ENCODE data around the gene PERM1. TPM values are rescaled to one million over a fixed set of nuclear protein-coding genes. Genes with fewer than 3 reads are reported as not detected.

The PERM1 gene
- total RNA-seq, 3 donors from 2014 or later, result 0.33 to 1.9 TPM; not detected in 1

GRCh38 chr1:930633-931138 is 51.2 kb downstream of the PERM1 start:
- no peak overlapping the region for H3K27ac ChIP-seq
- no peak for TF ChIP-seq CTCF (IDR thresholded peaks at IDR 0.05)
- TF ChIP-seq POLR2AphosphoS5 (IDR thresholded peaks at IDR 0.05), result no peak
- TF ChIP-seq POLR2A (IDR thresholded peaks at IDR 0.05), result no peak
- H3K4me1 ChIP-seq, result peaks cover 1 to 8% of the 10 kb centered on the region in 2 donors
- H3K9me3 ChIP-seq, result no peaks in the 10 kb centered on the region
- intact Hi-C loops (cut with DNase I; ENCODE audit: low total_unique reads), result no loop called here
- no peak for DNase-seq (ENCODE audit: low spot score in 2 of 2)
- no peaks in the 10 kb centered on the region for H3K36me3 ChIP-seq
- H3K27me3 ChIP-seq, result peaks cover 6 to 45% of the 10 kb centered on the region in 2 donors
- H3K4me3 ChIP-seq, result no peak overlapping the region

GRCh38 chr1:929712-930632 is 51.9 kb downstream of the PERM1 start:
- TF ChIP-seq CTCF (IDR thresholded peaks at IDR 0.05) (no peak), POLR2AphosphoS5 (IDR thresholded peaks at IDR 0.05) (no peak), POLR2A (IDR thresholded peaks at IDR 0.05) (no peak)
- intact Hi-C loops (cut with DNase I; ENCODE audit: low total_unique reads), result no loop called here
- Histone ChIP-seq H3K27me3 (peaks cover 9 to 43% of the 10 kb centered on the region in 2 donors), H3K4me1 (peaks cover 6 to 8% of the 10 kb centered on the region in 2 donors), H3K9me3 (no peaks in the 10 kb centered on the region), H3K27ac (no peak overlapping the region), H3K36me3 (no peaks in the 10 kb centered on the region), H3K4me3 (no peak overlapping the region)
- no peak for DNase-seq (ENCODE audit: low spot score in 2 of 2)

GRCh38 chr1:928825-929661 is 52.9 kb downstream of the PERM1 start:
- intact Hi-C loops (cut with DNase I; ENCODE audit: low total_unique reads), result no loop called here
- no peaks in the 10 kb centered on the region for H3K9me3 ChIP-seq
- TF ChIP-seq POLR2A (IDR thresholded peaks at IDR 0.05) (no peak), CTCF (IDR thresholded peaks at IDR 0.05) (no peak), POLR2AphosphoS5 (IDR thresholded peaks at IDR 0.05) (no peak)
- no peak for DNase-seq (ENCODE audit: low spot score in 2 of 2)
- no peak overlapping the region for H3K27ac ChIP-seq
- no peaks in the 10 kb centered on the region for H3K36me3 ChIP-seq
- peaks cover 9 to 46% of the 10 kb centered on the region in 2 donors for H3K27me3 ChIP-seq
- H3K4me1 ChIP-seq, result peaks cover 8 to 15% of the 10 kb centered on the region in 2 donors
- no peak overlapping the region for H3K4me3 ChIP-seq

DNA sequence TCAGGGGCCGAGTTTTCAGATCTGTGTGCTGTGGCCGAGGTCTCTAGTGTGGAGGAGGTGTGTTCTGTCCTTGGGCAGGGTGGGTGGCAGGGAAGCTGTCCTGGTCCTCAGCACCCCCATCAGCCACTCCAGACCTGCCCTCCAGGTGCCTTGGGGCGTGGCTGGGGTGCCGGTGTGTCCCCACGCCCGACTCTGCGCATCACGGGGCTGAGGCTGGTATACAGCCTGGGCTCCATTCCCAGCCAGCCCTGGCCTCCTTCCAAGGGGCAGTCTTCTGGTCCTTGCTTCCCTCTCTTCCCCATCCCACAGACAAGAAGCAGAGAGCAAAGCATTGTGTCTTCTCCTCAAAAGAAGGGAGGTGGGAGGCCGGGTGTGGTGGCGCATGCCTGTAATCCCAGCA is 54.1 kb downstream of the PERM1 start:
- DNase-seq (ENCODE audit: low spot score in 2 of 2), result no peak
- Histone ChIP-seq H3K27me3 (peaks cover 13 to 55% of the 10 kb centered on the region in 2 donors), H3K4me3 (no peak overlapping the region), H3K36me3 (no peaks in the 10 kb centered on the region), H3K4me1 (peaks cover 15% of the 10 kb centered on the region in 2 donors), H3K27ac (no peak overlapping the region), H3K9me3 (no peaks in the 10 kb centered on the region)
- intact Hi-C loops (cut with DNase I; ENCODE audit: low total_unique reads), result no loop called here
- no peak for TF ChIP-seq CTCF (IDR thresholded peaks at IDR 0.05)
- TF ChIP-seq POLR2A (IDR thresholded peaks at IDR 0.05), result no peak
- no peak for TF ChIP-seq POLR2AphosphoS5 (IDR thresholded peaks at IDR 0.05)

All from breast epithelium (tissue), 4 donors.